Melanocyte of skin (primary cell): Measurements from ENCODE around the gene ANKRD44. TPM values are rescaled to one million over a fixed set of nuclear protein-coding genes. Genes with fewer than 3 reads are reported as not detected.

Source experiments
- total RNA-seq, 2 donors: library from RNA; depleted of rRNA; stranded (reverse); fragments of >200 nt; gene quantifications; 2 replicates each; pipeline ENCODE4 v1.2.3, GENCODE V29; 2012

ANKRD44 gene
- 10 to 100 TPM; 49.6 to 65.4 TPM for total RNA-seq

GRCh38 chr2:197310271-197310985 lies at the start of gene ANKRD44:
Gene ANKRD44, minus strand, starts transcription at chr2:197310780. Its CDS starts 176 bp downstream, at chr2:197310604.

Other genes starting within 250 kb of the ANKRD44 start
- 100 to 1,000 TPM; 149 to 162 TPM for gene SF3B1, start 124.2 kb upstream of the ANKRD44 start, total RNA-seq
- 10 to 100 TPM; 48.2 to 54.6 TPM for gene COQ10B, start 142.8 kb upstream of the ANKRD44 start, total RNA-seq
- 100 to 1,000 TPM; 179 to 430 TPM for gene HSPD1, start 189.1 kb upstream of the ANKRD44 start, total RNA-seq
- gene HSPE1, start 189.6 kb upstream of the ANKRD44 start, total RNA-seq = 100 to 1,000 TPM in 1 of 2 donors, 10 to 100 TPM in 1; 84.7 to 138 TPM
- gene MOB4, start 205.3 kb upstream of the ANKRD44 start, total RNA-seq = 10 to 100 TPM; 30.3 to 38.3 TPM